Lower lobe of right lung (tissue), 2 donors: ENCODE measurements around the gene ITGB7. TPM values are rescaled to one million over a fixed set of nuclear protein-coding genes. Genes with fewer than 3 reads are reported as not detected.
"Not testable (repeated sequence)": the region's sequence is repeated elsewhere in the genome, so short reads cannot be mapped to it uniquely, and the experiment has no call there.

ENCODE experiments used
- ATAC-seq, 2 donors: fragments of 200-7000 bp; cut with Tn5 transposase; one replicate each; pipeline ENCODE4 v1.9.1; 2020 to 2022; ENCODE audit warnings: mild to moderate bottlenecking in 2 of 2, moderate library complexity in 2 of 2
- DNase-seq: peaks from one replicate; pipeline ENCODE4 v3.0.0-alpha.2; 2020
- H3K27ac ChIP-seq: fragments of 200-600 bp; one replicate; pipeline ENCODE4 v1.8.0; 2022
- H3K27me3 ChIP-seq: fragments of 200-600 bp; one replicate; pipeline ENCODE4 v1.8.0; 2022; ENCODE audit warnings: low read depth
- H3K36me3 ChIP-seq: fragments of 200-600 bp; one replicate; pipeline ENCODE4 v1.8.0; 2022; ENCODE audit warnings: mild to moderate bottlenecking
- H3K4me1 ChIP-seq: fragments of 200-600 bp; one replicate; pipeline ENCODE4 v1.8.0; 2022
- H3K4me3 ChIP-seq: fragments of 200-600 bp; one replicate; pipeline ENCODE4 v1.8.0; 2022; ENCODE audit warnings: mild to moderate bottlenecking
- H3K9me3 ChIP-seq: fragments of 200-600 bp; one replicate; pipeline ENCODE4 v1.8.0; 2022
- intact Hi-C: fragments of 100-400 bp; cut with DNase I; formaldehyde crosslinking; loops from one replicate; pipeline ENCODE4 v1.11.0; 2022
- total RNA-seq: library from RNA; stranded (reverse); fragmentation: NEBNext Ultra II Directional; extraction: Animal tissue kit (Norgen Biotek cat#: 25700); gene quantifications from one replicate; pipeline ENCODE4 v1.2.1, GENCODE V29; 2021
- TF ChIP-seq, protein P1 (sequence below): fragments of 200-600 bp; IDR thresholded peaks from one replicate; pipeline ENCODE4 v1.8.0; 2022; ENCODE audit warnings: antibody characterized with exemption, mild to moderate bottlenecking
- donor health status: DM: no; HTN: yes; CAD: no; lungs with severe emphysema.

ITGB7 gene
- total RNA-seq, 1 donor from 2014 or later = 9.7 TPM

DNA sequence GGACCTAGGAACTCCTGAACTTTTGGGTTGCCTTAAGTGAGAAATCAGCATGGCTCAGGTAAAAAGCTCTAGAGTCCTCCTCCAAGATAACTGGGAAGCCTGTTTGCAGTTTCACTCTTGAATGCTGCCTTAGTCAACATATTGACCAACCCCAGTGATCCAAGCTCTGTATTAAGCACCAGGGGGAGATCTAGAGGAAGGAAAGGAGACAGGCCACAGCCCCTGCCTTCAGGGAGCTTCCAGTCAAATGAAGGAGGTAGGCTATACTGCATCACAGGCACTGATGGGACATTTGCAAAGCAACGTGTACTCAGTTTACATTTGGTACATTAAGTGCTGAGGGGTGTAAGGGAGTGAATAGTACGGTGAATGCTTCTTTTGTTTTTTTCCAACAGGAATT lies 25.1 kb downstream of the ITGB7 start:
- H3K4me3 ChIP-seq = peak overlapping the region; percentile 79
- intact Hi-C loops = no loop called here
- H3K9me3 ChIP-seq = no peaks in the 10 kb centered on the region
- peaks cover 52% of the 10 kb centered on the region for H3K36me3 ChIP-seq
- peaks cover 47% of the 10 kb centered on the region for H3K4me1 ChIP-seq
- ATAC-seq (no peak), DNase-seq (no peak)
- TF ChIP-seq, protein P1, sequence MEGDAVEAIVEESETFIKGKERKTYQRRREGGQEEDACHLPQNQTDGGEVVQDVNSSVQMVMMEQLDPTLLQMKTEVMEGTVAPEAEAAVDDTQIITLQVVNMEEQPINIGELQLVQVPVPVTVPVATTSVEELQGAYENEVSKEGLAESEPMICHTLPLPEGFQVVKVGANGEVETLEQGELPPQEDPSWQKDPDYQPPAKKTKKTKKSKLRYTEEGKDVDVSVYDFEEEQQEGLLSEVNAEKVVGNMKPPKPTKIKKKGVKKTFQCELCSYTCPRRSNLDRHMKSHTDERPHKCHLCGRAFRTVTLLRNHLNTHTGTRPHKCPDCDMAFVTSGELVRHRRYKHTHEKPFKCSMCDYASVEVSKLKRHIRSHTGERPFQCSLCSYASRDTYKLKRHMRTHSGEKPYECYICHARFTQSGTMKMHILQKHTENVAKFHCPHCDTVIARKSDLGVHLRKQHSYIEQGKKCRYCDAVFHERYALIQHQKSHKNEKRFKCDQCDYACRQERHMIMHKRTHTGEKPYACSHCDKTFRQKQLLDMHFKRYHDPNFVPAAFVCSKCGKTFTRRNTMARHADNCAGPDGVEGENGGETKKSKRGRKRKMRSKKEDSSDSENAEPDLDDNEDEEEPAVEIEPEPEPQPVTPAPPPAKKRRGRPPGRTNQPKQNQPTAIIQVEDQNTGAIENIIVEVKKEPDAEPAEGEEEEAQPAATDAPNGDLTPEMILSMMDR = no peak
- H3K27ac ChIP-seq = no peak overlapping the region
- no peaks in the 10 kb centered on the region for H3K27me3 ChIP-seq

DNA sequence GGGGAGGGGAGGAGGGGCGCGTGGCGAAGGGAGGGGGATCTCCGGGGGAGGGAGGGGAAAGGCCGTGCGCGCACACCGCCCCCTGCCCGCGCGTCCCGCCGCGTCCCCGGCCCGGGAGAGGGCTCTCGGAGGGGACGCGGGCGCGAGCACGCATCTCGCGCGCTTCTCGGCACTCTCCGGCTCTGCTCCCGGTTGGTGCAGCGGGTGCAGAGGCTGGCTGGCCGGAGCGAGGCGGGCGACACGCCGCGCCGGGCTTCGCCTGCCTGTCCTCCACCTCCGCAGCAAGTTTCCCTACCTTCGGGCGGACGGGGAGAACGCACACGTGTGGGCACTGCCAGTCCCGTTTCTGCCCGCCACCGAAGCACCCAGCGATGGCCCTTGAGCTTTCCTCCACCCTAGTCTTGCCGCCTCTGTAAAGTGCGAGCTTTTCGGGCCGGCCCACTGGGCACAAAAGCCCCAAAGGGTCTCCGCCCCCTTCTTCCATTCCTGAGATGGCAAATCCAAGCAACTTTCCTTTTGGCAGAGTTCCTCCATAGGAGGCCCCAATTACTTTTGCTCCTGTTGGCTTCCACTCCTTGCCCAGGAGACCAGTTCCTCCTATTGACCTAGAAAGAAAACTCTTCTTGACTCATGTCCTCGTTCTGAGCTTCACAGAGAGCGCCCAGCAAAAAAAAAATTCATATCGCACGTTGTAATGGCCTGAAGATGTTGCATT lies 26.0 kb downstream of the ITGB7 start:
- H3K27ac ChIP-seq = peak overlapping the region; percentile 96
- ATAC-seq = peak; percentile 86 to 89
- H3K36me3 ChIP-seq = peaks cover 44% of the 10 kb centered on the region
- H3K27me3 ChIP-seq = no peaks in the 10 kb centered on the region
- intact Hi-C loops = no loop called here
- TF ChIP-seq, protein P1 = no peak
- H3K9me3 ChIP-seq = no peaks in the 10 kb centered on the region
- peak; percentile 87 for DNase-seq
- H3K4me1 ChIP-seq = peaks cover 47% of the 10 kb centered on the region
- H3K4me3 ChIP-seq = peak overlapping the region; percentile 79

DNA sequence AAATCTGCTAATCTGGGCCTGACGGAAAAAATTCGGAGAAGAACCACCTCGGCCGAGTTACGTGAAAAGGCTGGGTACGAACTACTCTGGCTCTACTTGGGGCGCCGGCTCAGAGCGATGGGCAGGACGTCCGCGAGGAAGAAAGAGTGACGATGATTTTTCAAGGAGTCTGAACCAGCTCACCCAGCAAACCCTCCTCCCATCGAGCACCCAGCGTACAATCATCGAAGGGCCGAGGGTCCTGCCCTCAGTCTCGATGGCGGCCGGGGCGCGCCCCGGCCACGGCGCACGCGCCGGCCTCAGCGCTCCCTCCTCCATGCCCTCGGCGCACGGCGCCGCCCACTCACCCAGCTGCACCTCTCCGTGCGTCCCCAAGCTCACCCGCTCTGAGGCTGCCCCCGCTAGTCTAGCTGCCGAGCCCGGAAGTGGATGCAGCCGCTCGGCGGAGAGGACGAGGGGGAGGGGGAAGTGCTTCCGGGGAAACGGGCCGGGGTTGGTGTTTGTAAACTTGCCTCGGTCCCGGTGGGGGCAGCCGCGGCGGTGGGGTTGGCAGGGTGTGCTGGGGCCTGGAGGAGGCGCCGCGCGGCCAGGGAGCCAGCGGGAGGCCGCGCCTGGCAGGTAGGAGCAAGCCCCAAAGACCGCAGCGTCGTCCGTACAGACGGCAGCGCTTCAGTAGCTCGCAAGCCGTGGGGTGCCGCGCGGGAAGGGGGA lies 26.7 kb downstream of the ITGB7 start, which contains the start of the genes CSAD and ZNF740:
CSAD (minus strand) TSS at position 706 of the 711 bp plus-strand sequence. CDS start 7,455 bp downstream, outside the sequence.
ZNF740 (plus strand) TSS at position 503 of the 711 bp plus-strand sequence. CDS start 1,262 bp downstream, outside the sequence.
- DNase-seq (peak; percentile 99), ATAC-seq (peak; percentile 99)
- TF ChIP-seq, protein P1 = no peak
- Histone ChIP-seq H3K4me1 (peaks cover 50% of the 10 kb centered on the region), H3K27me3 (no peaks in the 10 kb centered on the region), H3K27ac (peak within 1 kb of the TSS; percentile 96), H3K4me3 (peak within 1 kb of the TSS; percentile 79), H3K9me3 (no peaks in the 10 kb centered on the region), H3K36me3 (peaks cover 37% of the 10 kb centered on the region)
- intact Hi-C loops = no loop called here

DNA sequence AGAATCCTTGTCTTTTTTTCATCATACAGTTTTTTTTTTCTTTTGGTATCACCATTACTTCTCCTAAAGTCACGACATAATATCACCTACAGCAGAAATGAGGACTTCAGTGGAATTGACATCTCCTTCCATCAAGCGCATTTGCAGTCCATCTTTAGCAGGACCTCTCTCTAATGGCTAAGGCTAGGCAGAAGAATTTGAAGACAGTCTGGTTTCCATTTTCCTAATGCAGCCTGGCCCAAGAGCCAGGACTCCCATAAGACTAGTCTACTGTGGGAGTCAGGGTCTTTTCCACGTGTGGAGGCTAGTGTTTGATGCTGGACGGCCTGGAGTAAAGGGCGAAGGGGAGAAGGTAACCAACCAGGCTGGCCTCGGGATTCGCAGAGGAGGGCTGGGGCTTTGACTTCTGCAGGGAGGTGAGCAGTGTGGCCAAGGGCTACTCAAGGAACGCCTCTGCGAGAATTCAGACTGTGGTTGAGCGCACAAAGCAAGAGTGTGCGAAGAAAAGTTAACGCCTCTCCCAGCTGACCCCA lies 27.3 kb downstream of the ITGB7 start:
- peaks cover 50% of the 10 kb centered on the region for H3K4me1 ChIP-seq
- peak; percentile 7 to 40 for ATAC-seq
- intact Hi-C loops = no loop called here

DNA sequence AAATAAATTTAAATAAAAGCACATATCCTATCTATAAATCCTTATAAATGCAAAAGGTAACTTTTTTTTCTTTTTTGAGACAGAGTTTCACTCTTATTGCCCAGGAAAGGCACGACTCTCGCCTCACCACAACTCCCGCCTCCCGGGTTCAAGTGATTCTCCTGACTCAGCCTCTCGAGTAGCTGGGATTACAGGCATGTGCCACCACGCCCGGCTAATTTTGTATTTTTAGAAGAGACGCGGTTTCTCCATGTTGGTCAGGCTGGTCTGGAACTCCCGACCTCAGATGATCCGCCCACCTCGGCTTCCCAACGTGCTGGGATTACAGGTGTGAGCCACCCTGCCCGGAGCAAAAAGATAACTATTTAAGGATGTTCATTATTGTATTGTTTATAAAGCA lies 28.2 kb downstream of the ITGB7 start:
- H3K36me3 ChIP-seq = peaks cover 23% of the 10 kb centered on the region
- intact Hi-C loops, H3K4me3 ChIP-seq, H3K27ac ChIP-seq, DNase-seq, H3K27me3 ChIP-seq, H3K9me3 ChIP-seq, ATAC-seq: not testable (repeated sequence)
- peaks cover 43% of the 10 kb centered on the region for H3K4me1 ChIP-seq

More for the DNA sequence above, 27.3 kb downstream of the ITGB7 start:
- peak overlapping the region; percentile 79 for H3K4me3 ChIP-seq
- TF ChIP-seq, protein P1 = no peak
- peak overlapping the region; percentile 96 for H3K27ac ChIP-seq
- no peaks in the 10 kb centered on the region for H3K9me3 ChIP-seq
- no peaks in the 10 kb centered on the region for H3K27me3 ChIP-seq
- no peak for DNase-seq
- H3K36me3 ChIP-seq = peaks cover 30% of the 10 kb centered on the region

DNA sequence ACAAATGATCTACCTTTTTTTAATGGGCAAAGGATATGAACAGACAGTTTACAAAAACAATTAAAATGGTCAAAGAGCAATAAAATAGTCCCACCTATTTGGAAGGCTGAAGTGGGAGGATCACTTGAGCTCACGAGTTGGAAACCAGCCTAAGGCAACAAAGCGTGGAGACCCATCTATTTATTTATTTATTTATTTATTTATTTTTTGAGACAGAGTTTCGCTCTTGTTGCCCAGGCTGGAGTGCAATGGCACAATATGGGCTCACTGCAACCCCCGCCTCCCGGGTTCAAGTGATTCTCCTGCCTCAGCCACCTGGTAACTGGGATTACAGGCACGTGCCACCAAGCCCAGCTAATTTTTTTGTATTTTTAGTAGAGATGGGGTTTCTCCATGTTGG lies 29.6 kb downstream of the ITGB7 start:
- H3K4me1 ChIP-seq = peaks cover 29% of the 10 kb centered on the region
- H3K4me3 ChIP-seq, intact Hi-C loops, DNase-seq, H3K9me3 ChIP-seq, H3K27me3 ChIP-seq, ATAC-seq, H3K27ac ChIP-seq: not testable (repeated sequence)
- H3K36me3 ChIP-seq = peaks cover 11% of the 10 kb centered on the region
